Spleen (tissue), 7 donors: ENCODE measurements around the gene RAE1.

ENCODE experiments used
- CTCF ChIP-seq, 11 experiments: fragments of 200-600 bp in 7 of 11; fragments of 450-650 bp in 4 of 11; sonication (generic) in 4 of 11; IDR thresholded peaks in 8 of 11; conservative IDR thresholded peaks in 3 of 11; 1 replicate in 7 of 11; 2 replicates in 4 of 11; pipeline versions ENCODE4 v1.4.0 to v1.8.0; 2016 to 2021; ENCODE audit warnings: antibody characterized with exemption in 11 of 11, inconsistent platforms in 4 of 11, mild to moderate bottlenecking in 1 of 11
- POLR2A ChIP-seq, 3 donors: fragments of 450-650 bp; IDR thresholded peaks; one replicate each; pipeline ENCODE4 v1.5.1; 2017; ENCODE audit warnings: antibody characterized with exemption in 3 of 3, mild to moderate bottlenecking in 1 of 3
- POLR2AphosphoS5 ChIP-seq, 3 donors: sonication (generic); formaldehyde crosslinking; IDR thresholded peaks; one replicate each; pipeline ENCODE4 v1.5.1; 2017; ENCODE audit warnings: antibody characterized with exemption in 3 of 3
- donor health status: DM: no; HTN: no; CAD: no; lungs with moderate emphysema.
- donor health status: DM: no; HTN: no; CAD: no.
- donor health status: DM: no; HTN: no; CAD: no.

GRCh38 chr20:57313230-57313629 is 37.8 kb upstream of the RAE1 start:
- TF ChIP-seq POLR2A (IDR thresholded peaks at IDR 0.05) (no peak), CTCF (IDR thresholded peaks at IDR 0.05 in 8 of 11, conservative IDR thresholded peaks at IDR 0.05 in 3 of 11) (no peak), POLR2AphosphoS5 (IDR thresholded peaks at IDR 0.05) (no peak)
